GM19025 (cell line): ENCODE results near the gene DCANP1.

ENCODE experiments used
- ATAC-seq: cut with Tn5 transposase; IDR thresholded peaks from one replicate; pipeline ENCODE4 v1.9.1; 2021; ENCODE audit warnings: mild to moderate bottlenecking, low read depth, moderate library complexity; ENCODE audit not compliant: unreplicated experiment

DCANP1 gene

DNA sequence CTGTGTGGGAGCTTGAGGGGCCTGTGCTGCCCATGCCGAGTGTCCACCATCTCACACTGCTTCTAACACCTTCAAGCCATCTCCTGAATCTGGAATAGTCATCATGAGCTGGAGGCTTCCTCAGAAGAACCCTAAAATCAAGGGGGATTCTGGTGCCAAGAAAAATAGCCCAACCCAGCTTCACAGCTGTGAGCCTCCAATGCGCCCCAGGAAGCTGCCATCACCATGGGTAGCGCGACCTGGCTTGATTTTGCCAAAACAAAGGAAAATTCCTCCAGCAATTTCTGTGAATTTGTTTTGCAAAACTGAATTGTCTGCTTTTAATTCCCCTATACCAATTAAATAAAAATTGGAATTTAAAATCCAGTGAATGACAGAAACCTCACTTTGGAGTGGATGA lies 11.2 kb upstream of the DCANP1 start:
- ATAC-seq, result no peak

DNA sequence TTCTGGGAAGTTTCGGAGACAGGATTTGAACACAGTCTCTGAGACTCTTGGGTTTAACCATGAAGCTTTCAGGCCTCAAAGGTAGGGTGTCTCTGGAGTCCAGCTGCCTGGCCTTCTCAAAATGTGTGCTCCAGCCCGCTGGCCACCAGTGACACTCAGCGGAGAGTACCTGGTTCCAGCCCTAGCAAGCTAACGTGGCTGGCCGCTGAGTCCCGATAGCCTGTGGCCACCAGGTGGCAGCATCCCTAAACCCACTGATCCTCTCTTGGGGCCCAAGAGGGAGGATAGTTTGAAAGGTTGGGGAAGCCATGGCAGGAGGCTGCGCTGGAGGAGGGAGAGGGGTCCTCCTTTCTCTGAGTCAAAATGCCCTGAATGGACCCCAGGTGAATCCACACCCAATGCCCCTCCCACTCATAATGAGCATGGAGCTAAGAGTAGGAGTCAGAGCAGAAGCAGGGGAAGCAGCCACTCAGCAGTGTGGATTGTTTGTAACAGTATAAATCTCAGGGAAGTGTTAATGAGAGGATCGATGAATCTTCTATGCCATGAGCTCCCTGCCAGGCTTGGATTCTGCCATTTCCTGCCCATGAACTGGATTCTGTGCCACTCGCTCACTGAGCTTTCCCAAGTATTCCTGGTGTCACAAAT lies 10.4 kb upstream of the DCANP1 start:
- ATAC-seq, result no peak

DNA sequence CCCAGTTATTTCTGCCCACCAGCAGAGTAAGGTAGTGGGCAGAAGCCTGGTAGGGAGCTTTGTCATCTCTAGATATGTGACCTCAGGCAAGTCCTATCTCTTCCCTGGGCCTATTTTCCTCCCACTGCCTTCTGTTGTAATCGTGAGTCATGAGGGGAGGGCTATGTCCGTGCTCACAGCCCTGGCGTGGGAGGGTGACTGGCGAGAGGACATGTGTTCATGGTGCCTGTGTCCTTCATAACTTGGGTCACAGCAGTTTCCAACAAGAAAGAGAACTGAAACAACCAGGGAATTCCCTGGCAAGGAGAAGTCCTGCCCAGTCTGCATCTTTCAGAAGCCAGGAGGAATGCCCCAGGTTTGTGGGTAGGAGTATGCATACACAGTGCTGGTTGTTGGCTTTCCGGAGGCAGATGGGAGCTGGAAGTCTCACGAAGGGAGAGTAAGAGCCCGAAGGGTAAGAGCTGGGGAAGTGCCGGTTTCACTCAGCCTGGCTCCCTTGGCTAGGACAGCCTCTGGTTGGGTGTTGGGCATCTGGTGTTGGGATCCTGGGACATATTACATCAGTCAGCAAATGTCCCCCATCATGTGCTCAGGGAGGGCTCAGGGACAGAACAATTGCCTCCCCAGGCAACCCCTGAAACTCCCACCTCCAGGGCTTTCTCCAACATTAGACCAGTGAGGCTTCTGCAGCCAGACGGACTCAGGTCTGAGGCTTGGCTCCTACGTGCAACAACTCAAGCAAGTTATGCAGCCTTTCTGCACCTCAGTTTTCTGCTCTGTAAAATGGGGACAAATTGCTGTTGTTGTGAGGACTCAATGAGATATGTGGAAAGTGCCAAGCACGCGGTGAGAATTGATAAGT lies 9.3 kb upstream of the DCANP1 start:
- ATAC-seq, result peak; percentile 78

DNA sequence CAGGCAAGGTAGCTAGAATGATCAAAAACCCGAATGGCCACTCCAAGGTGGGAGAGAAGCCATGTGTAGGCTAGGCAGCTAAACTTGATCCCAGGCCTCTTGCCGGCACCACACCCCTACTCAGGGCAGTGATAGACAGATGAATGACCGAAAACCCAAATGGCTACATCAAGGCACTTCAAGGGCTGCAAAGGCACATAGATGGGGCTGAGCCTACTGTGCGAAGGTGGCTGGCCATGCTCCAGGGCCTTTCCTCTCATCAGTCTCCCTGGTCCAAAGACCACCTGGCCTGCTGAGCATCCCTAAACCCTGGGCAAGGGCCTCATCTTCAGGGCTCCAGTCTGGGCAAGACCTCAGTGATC lies 8.7 kb upstream of the DCANP1 start:
- ATAC-seq, result no peak

DNA sequence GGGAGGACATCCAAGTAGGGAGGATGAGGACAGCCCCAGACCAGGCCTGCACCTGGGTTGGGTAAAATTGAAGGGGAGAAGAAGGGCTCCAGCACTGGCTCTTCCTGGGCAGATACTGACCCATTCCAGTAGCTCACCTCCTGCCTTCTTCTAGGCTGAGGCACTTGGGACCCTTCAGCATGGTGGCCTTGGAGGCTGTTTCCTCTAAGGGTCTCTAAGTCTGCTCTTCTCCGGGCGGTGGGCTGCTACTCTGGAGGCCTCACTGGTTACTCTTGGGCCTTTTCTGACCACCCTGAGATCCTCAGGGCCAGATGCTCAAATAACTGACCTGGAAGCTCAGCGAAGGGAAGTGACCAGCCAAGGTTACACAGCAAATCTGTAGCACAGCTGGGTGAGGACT lies 7.8 kb upstream of the DCANP1 start:
- no peak for ATAC-seq

DNA sequence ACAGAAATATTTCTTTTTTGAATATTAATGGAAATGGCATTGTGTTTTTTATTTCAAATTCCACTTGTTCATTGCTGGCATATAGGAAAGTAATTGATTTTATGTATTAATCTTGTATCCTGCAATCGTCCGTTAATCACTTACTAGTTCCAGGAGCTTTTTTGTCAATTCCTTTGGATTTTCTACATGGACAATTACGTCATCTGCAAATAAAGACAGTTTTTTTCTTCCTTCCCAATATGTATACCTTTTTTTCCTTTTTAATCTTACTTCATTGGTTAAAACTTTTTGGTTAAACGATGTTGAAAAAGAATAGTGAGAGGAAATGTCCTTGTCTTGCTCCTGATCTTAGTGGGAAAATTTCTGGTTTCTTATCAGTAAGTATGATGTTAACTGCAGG lies 6.5 kb upstream of the DCANP1 start:
- no peak for ATAC-seq

DNA sequence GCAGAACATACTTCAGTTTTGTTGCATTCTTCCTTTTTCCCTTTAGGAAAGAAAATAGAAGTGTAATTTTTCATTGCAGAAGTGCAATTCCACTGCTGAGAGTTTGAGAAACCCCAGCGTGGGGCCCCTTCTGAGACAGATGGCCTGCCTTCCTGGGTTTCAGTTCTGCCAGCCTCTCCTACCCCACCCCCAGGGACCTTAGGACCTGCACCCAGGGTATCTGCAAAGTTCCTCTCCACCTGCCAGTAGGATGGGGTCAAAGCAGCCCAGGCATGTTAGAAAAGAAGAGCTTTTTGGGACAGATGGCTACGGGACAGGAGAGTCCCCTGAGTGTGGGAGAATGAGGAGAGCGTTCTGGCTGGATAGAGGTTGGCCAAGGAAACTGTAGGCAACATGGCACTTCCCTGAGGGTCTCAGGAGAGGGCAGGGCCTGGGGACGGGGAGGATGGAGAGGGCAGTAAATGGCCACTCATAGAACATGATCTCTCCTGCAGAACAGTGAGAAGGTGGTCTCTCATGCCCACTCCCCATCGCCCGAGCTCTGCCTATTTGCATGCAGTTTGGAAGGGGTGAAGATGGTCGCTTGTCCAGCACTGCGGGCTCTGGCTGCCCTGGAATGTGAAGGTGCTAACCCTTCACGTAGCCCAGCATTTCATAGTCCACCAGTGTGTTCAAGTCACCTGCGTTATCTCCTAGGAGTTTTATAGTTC lies 5.3 kb upstream of the DCANP1 start, which contains the start of gene TIFAB:
Gene TIFAB, minus strand, starts transcription at position 31 of the 710 bp plus-strand sequence. CDS start 2,412 bp downstream, outside the sequence.
- no peak for ATAC-seq

DNA sequence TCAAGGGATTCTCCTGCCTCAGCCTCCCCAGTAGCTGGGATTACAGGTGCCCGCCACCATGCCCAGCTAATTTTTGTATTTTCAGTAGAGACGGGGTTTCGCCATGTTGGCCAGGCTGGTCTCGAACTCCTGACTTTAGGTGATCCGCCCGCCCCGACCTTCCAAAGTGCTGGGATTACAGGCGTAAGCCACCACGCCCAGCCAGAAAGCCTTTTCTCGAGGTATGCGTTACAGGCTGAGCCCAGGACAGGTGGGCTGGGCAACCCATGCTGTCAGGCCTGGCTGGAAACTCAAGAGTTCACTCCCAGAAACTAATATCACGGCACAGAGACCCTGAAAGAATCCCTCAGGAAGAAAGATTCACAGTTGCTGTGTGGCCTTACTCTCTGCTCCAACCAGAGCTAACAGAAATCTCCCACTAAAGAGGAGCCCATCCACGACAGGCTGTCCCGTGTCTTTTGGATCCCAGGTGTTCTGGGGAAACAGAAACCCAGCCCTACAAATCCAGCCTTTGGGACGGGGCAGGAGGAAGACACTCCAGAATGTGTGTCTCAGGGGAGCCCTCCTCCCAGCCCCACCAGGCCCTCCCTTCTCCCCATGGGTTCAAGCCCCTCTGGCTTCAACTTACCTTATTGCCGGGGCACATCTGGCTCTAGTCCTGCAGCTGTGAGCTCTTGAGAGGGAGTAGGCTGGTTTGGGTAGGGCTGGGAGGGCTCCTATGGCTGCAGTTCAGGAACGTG lies 4.6 kb upstream of the DCANP1 start:
- ATAC-seq, result no peak

DNA sequence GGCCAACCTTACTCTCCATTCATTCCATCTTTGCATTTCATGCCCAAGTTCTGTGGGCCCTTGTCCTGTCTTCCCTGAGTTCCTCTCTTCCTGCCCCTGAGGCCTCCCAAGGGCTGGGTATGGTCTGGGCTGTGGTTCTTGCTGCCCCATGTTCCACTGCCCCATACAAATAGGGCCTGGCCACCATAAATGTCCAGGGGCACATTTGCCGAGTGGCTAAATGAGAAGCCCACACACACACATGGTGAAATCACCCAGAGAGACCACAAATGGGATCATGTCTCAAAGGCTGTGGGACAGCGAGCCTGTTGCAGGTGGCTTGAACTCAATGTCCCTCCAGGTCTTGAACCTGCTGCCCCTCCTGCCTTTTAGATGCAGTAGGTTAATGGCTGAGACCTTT lies 3.8 kb upstream of the DCANP1 start:
- ATAC-seq, result no peak

DNA sequence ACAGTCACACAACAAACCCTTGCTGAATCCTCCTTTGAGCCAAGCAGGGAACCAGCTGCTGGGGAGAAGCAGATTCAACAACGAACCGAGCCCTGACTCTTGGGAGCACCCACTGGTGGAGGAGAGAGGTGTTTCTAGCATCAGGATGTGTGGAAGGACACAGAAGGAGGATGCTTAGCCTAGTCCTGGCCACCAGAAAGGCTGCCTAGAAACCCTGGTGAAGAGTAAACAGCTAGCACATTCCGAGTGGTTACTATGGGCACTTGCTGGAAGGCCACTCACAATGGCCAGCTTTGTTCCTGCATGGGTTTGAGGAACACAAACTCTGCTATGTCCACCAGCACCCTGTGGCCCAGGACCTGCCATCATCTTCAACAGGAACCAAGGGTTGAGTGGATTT lies 3.2 kb upstream of the DCANP1 start:
- ATAC-seq, result no peak

DNA sequence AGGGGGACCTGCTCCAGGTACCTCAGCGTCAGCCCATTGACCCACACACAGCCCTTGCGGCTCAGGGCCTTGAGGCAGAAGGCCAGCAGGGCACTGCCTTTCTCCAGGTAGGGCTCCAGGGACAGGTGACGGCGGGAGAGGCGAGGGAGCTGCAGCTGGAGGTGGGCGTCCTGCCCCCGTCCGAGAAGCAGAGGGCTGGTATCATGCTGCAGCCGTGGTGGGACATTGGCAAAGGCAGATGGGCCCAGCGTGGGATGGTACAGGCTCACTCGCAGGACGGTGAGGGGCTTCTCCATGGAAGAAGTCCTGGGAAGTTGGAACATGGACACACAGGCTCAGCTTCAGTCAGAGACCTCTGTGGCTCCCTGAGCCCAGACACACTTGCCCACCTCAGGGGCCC lies 2.5 kb upstream of the DCANP1 start:
- no peak for ATAC-seq

DNA sequence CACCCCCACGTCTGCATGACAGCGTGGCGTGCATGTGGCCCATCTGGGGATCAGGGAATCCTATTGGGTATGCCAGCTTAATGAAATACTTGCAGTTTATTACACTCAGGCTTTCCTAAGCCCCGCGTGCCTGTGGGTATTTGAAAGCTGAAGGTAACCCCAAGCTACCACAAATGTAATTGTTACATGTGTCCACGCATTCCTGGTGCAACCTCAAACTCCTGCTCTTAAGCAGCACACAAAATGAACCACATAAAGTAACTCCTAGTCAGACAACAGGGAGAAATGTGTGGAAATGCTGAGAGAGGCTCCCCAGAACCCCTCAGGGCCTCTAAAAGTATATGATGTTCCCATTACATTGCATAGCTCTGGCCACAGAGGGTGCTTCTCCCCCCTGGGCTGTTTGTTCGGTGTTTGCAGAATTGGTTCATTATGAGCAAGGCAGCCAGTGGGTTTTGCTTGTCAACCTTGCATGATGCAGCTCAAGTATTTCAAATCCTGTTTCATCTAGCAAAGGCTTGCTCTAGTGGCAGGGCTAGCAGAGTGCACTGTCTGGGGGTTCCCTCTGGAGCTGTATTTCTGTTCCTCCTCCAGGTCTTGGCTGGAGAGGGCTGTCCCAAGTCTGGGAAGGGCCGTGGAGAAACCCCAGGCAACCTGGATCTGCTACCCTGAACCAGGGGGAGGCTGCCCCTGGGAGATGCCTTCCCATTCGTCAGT lies 1.8 kb upstream of the DCANP1 start:
- ATAC-seq, result no peak

DNA sequence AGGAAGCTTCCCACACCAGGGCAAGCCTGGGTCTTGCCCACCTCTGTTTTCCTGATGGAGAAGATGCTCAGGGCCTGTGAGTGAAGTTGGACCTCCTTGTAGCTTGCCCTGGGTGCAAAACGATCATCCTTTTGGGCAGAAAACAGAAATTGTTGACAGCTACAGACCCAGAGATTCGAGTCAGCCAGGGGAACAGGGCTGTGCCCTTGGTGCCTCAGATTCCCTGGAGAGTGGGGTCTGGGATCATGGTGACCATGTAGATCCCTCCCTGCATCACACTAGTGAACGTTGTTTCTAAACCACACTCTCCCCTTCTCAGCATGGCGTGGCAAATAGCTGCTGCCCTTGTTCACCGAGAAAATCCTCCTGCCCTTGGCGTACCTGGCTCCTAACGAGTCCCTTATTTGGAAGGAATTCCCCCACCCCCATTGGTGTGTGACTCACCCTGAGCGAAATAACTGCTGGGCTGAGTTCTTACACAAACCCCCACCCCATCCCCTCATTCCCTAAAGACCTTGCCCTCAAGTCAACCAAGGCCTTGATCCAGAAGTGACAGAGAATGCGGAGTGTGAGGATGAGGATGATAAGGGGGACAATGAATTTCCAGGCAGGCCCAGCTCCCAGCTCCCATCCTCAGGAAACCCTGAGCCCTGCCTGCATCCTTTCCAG lies 1.1 kb upstream of the DCANP1 start:
- ATAC-seq, result no peak

DNA sequence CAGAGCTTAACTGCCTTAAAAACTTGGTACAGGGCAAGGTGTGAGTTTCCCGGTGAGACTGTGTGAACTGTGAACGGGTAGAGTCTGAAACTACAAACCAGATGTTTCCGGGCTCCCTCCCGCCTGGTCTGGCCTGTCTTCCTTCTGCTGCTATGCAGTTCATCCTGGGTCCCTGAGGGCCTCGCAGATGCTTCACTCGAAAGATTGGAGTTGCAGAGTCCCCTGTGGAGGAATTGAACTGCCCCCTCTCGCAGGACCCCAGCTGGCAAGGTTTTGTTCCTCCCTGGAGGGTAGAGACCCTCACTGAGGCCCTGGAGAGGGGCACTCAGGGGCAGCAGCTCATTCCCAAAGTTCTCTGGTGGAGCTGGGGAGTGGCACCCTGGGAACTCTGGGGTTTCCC lies 533 bp downstream of the DCANP1 start:
- no peak for ATAC-seq

DNA sequence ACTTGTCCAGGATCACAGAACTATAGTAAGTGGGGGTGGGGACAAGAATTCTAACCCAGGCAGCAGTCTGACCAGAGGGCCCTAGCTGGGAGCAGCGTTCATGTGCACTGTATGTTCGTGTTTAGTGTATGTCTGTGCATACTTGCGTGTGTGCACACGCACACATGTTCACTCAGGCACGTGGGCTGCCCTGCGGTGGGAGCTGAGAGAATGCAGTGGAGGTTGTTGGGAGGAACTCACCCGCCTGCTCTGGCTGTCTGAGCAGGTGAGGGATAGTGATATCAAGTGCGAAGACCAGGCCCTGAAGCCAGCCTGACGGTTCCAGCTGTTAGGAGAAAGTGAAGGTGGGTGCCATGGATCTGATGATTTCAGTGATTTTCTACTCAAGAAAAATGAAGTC lies 942 bp downstream of the DCANP1 start:
- ATAC-seq, result no peak

DNA sequence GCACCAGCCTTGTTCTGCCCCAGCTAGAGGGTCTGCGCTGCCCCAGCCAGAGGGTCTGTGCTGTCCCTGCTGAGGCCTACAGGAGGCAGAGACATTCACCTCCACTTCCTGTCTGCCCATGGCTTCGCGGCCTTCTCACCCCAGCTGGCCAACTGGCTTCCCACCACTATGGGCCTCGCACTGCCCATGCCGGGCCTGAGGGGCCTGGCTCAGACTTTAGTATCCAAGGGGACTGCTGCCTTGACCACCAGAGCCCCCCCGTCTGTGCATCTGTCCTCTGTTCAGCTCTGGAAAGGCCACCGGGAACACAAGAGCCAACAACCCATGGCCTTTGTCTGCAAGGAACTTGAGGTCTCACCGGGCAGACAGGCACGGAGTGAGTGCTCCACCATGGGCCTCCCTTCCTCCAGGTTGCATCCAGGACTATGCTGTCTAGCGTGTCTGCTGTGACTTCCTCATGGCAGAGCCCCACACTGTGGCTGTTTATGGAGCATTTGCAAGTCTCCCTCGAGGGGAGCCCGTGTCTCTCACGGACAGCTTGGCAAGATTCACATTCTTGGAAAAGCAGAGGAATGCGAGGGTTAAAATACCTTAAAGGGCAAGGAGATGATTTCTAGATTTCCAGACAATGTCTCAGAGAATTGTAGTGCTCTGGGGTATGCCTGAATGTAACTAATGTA lies 1.7 kb downstream of the DCANP1 start:
- no peak for ATAC-seq

DNA sequence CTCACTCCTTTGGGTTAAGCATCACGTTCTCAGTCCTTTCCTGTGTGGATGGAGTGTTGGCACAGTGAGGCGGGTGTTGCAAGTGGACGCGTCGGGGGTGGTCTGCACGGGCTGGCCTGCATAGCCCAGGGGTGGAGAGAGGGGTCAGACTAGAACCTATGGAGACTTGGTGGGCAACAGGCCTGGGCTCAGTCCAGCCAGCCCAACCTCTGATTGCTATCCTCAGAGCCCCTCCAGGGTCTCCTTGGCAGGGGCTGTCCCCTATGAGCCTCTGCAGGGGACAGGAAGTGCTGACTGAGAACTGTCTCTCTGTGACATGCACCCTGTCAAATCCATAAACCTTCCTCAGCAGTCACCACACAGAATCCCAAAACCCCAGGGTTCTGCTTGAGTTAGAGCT lies 2.3 kb downstream of the DCANP1 start:
- no peak for ATAC-seq

DNA sequence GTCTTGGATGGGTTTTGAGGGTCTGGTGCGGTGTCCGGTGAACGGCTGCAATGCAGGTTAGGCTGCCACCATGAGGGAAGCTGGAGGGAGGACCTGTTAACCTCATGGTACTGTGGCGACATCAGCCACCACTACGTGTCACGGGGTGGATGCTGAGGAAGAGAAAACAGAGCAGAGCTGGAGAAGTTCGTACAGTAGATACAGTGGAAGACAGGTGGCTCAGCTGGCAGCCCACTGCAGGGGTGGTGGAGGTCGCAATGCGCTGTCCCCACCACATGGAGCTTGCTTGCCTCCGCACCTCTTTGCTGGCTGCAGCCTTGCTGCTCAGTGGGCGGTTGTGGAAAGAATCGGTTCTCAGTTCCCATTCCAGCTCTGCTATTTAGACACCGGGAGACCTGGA lies 2.8 kb downstream of the DCANP1 start:
- ATAC-seq, result no peak
